Ramos (cell line): ENCODE data around the gene FAM184B.

ENCODE experiments used
- in situ Hi-C: fragments of 300-500 bp; cut with MboI; formaldehyde crosslinking; loops from one replicate; pipeline ENCODE4 v1.14.3; 2022; ENCODE audit warnings: low sequenced_read_pairs; ENCODE audit not compliant: unreplicated experiment

Gene FAM184B

DNA sequence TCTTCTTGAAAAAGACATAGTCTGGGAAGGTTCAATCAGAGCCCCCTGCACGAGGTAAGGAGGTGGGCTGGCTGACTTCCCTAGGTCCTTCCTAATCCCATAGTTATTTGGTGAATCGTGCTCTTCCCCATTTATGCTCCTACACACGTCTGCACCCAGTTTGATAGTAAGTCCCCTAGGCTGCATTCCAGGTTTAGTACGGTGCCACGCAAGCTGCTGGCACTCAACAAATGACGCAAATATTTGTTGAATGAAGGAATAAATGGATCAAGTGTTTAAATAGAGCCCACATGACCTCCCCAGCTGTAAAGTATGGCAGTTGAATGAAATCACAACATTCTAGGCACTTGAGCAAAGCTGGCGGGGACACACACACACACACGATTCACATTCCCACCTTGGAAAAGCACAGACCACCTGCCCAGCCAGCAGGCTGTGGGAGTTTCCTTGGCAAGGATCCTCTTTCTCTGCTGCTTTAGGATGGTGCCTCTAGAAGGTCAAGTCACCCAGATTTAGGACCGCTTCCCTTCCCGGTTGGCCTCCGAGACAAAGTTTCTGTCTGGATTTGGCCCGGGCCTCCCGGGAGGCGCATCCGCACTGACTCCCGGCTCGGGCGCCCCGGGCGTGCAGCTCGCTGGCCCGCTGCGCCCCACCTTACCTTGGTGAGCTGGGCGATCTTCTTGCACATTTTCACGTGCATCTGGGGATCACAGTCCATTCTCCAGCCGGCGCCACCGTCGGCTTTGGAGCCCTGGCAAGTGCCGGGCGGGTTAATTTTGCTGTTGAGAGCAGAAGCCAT, 721 bp downstream of the FAM184B start:
- in situ Hi-C loops: no loop called here

DNA sequence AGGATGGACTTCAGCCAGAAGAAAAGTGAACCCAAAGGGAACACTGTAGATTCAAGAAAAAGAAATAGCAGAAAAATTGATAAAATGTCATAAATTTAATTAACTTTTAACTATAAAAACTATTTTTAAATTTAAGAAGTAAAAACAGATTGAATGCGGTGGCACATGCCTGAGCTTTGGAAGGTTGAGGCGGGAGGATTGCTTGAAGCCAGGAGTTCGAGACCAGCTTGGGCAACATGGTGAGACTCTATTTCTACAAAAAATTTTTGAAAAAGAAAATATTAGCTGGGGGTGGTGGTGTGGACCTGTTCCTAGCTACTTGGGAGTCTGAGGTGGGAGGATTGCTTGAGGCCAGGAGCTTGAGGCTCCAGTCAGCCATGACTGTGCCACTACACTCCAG, 3.0 kb downstream of the FAM184B start:
- in situ Hi-C loops: no loop called here

GRCh38 chr4:17773135-17773698, 8.2 kb downstream of the FAM184B start:
- in situ Hi-C loops: no loop called here

- in situ Hi-C loops: no loop called here
Observed at GRCh38 chr4:17771284-17771908, 10.0 kb downstream of the FAM184B start.

DNA sequence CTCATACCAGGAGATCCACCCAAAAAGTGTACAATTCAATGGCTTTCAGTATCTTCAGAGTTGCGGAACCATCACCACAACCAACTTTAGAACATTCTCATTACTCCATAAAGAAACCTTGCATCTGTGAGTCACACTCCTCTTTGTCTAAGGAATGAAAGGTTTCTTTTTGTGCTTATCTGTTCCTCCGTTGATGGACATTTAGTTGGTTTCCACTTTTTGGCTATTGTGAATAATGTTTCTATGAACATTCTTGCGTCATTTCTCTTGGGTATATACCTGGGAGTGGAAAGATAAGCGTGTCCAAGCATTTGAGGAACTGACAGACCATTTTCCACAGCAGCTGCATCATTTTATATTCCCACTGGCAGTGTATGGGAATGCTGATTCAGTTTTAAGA, 10.6 kb downstream of the FAM184B start:
- in situ Hi-C loops: no loop called here

GRCh38 chr4:17769406-17770174, 11.8 kb downstream of the FAM184B start:
- in situ Hi-C loops: no loop called here

DNA sequence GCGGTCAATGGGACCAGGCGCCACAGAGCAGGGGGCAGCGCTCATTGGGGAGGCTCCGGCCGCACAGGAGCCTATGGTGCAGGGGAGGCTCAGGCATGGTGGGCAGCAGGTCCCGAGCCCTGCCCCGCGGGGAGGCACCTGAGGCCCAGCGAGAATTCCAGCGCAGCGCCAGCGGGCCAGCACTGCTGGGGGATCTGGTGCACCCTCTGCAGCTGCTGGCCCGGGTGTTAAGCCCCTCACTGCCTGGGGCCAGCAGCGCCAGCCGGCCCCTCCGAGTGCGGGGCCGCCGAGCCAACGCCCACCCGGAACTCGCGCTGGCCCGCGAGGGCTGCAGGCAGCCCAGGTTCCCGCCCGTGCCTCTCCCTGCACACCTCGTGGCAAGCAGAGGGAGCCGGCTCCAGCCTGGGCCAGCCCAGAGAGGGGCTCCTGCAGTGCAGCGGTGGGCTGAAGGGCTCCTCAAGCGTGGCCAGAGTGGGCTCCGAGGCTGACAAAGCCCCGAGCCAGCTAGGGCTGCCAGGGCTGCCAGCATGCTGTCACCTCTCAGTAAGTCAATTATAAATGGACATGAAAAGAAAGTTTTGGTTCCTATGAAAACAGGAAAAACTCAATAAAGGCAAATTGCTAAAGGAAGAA, 14.5 kb downstream of the FAM184B start:
- in situ Hi-C loops: no loop called here

DNA sequence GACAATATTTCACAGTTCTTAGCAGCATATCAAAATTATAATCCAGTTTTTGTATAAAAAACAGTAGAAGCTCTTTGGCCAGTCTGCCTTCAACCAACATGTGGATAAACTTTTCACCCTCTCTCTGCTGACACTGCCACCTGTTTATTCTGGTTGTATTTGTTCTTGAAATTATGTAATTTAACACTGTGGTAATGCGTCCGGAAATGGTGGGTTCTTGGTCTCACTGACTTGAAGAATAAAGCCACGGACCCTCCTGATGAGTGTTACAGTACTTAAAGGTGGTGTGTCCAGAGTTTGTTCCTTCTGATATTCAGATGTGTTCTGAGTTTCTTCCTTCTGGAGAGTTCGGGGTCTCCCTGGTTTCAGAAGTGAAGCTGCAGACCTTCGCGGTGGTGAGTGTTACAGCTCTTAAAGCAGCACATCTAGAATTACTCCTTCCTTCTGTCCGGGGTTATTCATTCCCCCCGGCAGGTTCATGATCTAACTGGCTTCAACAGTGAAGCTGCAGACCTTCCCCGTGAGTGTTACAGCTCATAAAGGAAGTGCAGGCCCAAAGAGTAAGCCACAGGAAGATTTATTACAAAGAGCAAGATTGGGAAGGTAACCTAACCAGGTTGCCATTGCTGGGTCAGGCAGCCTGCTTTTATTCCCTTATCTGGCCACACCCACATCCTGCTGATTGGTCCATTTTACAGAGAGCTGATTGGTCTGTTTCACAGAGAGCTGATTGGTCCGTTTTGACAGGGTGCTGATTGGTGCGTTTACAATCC, 15.7 kb downstream of the FAM184B start:
- in situ Hi-C loops: no loop called here

- in situ Hi-C loops: no loop called here
Observed at GRCh38 chr4:17763931-17764330, 17.5 kb downstream of the FAM184B start.

DNA sequence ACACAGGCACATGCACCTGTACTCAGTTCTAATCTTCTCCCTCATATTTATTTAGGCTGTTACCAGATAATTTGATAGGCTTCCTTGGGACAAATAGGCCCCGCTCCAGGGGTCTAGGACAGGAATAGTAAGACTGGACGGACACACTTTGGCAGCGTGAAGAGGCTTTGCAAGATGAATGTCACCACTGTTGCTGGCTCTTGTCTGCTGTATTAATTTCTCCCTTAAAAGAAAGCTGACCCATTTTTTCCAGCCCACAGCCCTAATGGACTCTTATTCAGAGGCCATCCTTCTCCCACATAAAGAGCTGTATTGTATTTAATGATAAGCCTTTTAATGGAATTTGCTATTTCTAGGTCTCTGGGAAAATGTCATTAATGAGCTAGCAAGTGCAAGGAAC, 18.0 kb downstream of the FAM184B start:
- in situ Hi-C loops: no loop called here

DNA sequence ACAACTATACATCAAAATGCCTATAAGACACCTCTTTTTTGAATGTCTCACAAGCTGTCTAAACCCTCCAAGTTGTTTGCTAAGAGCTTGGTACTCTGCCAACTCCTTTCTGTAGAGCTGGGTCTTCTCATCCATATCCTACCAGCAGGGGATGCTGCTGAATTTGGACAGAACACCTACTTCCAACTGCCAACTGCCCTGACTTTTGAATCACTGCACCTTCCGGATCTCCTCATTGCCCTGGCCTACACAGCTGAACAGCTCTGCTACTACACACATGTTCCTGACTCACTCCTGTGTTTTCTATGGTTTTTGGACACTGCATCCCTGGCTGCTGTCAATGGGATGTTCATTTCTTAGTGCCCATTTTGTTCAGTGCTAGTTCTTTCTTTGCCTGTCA, 18.7 kb downstream of the FAM184B start:
- in situ Hi-C loops: no loop called here

DNA sequence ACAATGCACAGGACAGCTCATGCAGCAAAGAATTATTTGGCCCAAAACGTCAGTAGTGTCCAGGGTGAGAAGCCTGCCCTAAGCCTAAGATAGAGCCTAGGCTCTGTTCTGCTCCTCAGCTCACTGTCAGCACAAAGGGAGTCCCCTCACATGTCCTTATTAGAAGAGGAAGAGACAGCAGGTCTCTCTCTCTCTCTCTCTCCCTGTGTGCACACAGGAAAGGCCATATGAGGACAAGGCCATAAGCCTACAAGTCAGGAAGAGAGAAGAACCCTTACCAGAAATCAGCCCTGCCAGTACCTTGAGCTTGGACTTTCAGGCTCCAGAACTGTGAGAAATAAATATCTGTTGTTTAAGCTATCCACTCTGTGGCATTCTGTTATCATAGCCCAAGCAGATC, 20.4 kb downstream of the FAM184B start:
- in situ Hi-C loops: no loop called here

DNA sequence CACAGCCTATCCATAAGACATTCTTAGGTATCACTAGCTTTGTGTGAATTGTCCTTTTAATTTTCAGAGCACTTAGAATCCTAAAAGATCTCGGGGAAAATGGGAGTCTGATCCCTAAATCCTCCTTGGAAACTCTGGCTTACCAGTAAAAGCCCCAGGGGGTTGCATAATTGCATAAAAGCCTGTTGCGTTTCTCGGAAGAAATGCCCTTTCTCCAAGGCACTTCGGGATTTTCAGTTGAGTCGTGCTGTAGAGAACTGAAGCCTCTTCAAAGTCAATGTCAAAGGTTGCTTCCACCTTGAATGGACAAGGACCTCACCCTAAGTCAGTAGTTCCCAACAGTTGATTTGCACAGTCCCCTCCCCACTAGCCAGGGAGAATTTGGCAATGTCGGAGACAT, 20.8 kb downstream of the FAM184B start:
- in situ Hi-C loops: no loop called here

GRCh38 chr4:17758485-17758884, 22.9 kb downstream of the FAM184B start:
- in situ Hi-C loops: no loop called here

- in situ Hi-C loops: no loop called here
Observed at GRCh38 chr4:17757621-17758020, 23.8 kb downstream of the FAM184B start.

DNA sequence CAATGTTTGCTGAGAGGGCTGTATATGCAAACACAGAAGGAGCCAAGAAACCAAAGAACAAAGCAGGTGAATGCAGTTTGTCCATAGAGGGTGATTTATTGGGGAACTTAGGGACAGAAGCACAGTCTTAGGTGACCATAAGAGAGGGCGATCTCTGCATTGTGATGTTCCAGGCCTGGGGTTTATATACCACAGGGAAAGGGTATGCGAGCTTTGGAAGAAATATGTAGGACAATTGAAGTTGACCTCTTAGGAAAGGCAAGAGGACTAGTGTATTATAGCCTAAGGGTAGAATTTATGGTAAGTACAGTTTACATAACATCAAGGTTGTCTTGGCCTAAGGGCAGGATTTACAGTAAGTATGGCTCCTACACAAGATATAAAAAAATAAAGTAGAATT, 27.8 kb downstream of the FAM184B start:
- in situ Hi-C loops: no loop called here

- in situ Hi-C loops: no loop called here
Observed at GRCh38 chr4:17740702-17741101, 40.7 kb downstream of the FAM184B start.

- in situ Hi-C loops: no loop called here
Observed at GRCh38 chr4:17736484-17736883, 44.9 kb downstream of the FAM184B start.

DNA sequence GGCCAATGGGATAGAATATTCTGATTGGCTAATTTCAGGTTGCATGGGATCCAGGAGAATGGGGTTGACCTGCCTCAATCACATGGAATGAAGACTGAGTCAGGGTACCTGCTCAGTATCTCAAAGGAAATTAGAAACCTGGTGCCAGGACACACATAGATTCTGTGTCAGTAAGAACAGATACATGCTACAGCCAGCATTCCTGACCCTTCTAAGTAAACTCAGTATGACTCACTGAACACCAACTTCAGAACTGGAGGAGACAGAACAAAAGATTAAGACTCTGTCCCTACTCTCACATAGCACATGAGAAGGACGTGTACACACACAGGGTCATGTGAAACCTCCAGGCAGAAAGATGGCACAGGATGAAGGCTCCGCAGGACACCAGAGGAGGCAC, 54.5 kb downstream of the FAM184B start:
- in situ Hi-C loops: no loop called here

DNA sequence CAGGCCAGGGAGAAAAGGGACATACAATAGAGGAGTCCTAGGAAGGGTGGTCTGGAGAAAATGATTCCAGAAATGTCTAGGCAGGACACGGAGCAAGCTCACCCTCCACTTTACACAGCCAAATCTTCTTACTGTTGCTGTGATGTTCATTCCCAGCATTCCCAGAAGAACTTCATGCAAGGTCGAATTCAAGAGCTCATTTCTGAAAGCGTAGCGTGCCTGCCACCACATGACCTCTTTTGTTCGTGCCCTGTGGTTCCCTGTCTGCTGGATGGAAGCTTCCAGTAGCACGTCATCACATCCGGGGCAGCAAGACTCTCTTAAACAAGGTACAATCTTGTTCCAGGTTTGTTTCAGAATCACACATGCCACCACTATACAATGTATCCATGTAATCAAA, 57.8 kb downstream of the FAM184B start:
- in situ Hi-C loops: no loop called here
